ENCODE results near the gene LRRFIP1.

Gene LRRFIP1

GRCh38 chr2:237672731-237673129 is 45.3 kb downstream of the LRRFIP1 start:
- no peak overlapping the region for H2BK12ac ChIP-seq (ENCODE audit: low read length)
- H3K27me3 ChIP-seq (ENCODE audit: control insufficient read depth in 3 of 3, insufficient read depth in 3 of 3, low read depth in 1 of 3, low read length in 3 of 3) = no peaks in the 10 kb centered on the region
- no CpG with 5 or more reads among the region's 8 CpGs for WGBS, 2 donors (ENCODE audit: extremely low coverage in 2 of 2, insufficient read length in 2 of 2, insufficient replicate concordance in 1 of 2)
- H2BK5ac ChIP-seq (ENCODE audit: low read length) = no peak overlapping the region
- DNase-seq (ENCODE audit: low spot score) = no peak
- H4K8ac ChIP-seq (ENCODE audit: low read depth, low read length) = no peak overlapping the region
- H3K4me3 ChIP-seq (ENCODE audit: low read length in 2 of 2) = no peak overlapping the region
- no peak overlapping the region for H2AK5ac ChIP-seq (ENCODE audit: low read depth, low read length)
- no peak overlapping the region for H3K27ac ChIP-seq (replicated peaks; ENCODE audit: low read length)
- no peak overlapping the region for H3K23ac ChIP-seq (ENCODE audit: low read depth, low read length, poor library complexity)
- peaks cover 2% of the 10 kb centered on the region for H3K79me1 ChIP-seq (ENCODE audit: low read depth, low read length)
- no peaks in the 10 kb centered on the region for H3K9me3 ChIP-seq (replicated peaks in 1 of 2; ENCODE audit: control insufficient read depth in 2 of 2, insufficient read depth in 1 of 2, low read depth in 1 of 2, low read length in 2 of 2)
- H2BK120ac ChIP-seq (ENCODE audit: low read depth, low read length) = no peak overlapping the region
- no peak overlapping the region for H3K9ac ChIP-seq (ENCODE audit: low read depth, low read length, poor library complexity)
- peaks cover 0 to 5% of the 10 kb centered on the region in 2 donors for H3K36me3 ChIP-seq (replicated peaks in 1 of 2; ENCODE audit: control insufficient read depth in 2 of 2, insufficient read depth in 2 of 2, low read length in 2 of 2)
- no peak overlapping the region for H3K4ac ChIP-seq (ENCODE audit: low read length)
- no peak overlapping the region for H4K91ac ChIP-seq (ENCODE audit: low read depth, low read length, poor library complexity)
- no peak overlapping the region for H2AFZ ChIP-seq (ENCODE audit: low read length)
- no peak overlapping the region for H3K14ac ChIP-seq (ENCODE audit: low read length)
- H3K18ac ChIP-seq (ENCODE audit: low read length) = no peak overlapping the region
- no peak overlapping the region for H3K4me2 ChIP-seq (ENCODE audit: insufficient read depth, low read length, poor library complexity, severe bottlenecking)
- H3K4me1 ChIP-seq (ENCODE audit: control insufficient read depth in 2 of 2, insufficient read depth in 1 of 2, low read depth in 1 of 2, low read length in 2 of 2) = peaks cover 18 to 43% of the 10 kb centered on the region in 2 donors
- no peak overlapping the region for H2BK15ac ChIP-seq (ENCODE audit: low read length)

DNA sequence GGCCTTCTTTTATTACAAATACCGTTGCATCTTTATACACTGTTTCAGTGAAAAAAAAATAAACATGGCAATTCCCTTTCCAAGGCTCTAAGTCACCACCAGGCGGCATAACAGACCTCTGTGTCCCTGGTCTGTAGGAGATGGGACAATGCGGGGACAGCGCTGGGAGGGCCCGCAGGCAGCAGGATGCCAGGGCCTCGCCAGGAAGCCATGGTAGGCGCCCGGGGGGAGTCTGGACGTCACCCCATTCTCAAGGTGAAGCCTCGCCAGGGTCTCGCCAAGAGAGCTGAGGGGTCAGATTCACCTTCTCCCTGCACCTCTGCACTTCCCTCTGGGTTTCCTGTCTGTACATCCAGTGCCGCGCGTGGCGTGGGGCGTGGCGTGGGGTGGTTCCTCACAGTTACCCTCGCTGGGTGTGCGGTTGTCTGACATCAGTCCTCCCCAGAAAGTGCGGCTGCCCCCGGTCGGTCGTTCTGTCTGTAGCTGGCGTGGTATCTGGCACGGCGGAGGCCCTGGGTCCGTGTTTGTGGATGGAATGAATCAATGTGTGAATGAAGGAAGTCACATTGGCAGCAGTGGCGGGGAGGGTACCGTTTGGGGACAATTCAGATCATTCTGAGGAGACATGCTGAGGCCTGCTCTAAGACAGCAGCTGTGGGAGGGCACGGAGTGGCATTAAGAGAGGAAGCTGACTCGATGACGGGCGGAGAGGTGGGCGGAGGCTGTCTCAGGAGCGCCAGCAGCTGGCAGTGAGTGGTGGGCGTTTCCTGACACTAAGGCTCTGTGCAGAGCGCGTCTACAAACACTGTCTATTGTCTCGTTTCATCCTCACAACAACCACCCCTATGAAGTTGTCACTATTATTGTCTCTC is 46.0 kb downstream of the LRRFIP1 start:
- peaks cover 17 to 43% of the 10 kb centered on the region in 2 donors for H3K4me1 ChIP-seq (ENCODE audit: control insufficient read depth in 2 of 2, insufficient read depth in 1 of 2, low read depth in 1 of 2, low read length in 2 of 2)
- H3K14ac ChIP-seq (ENCODE audit: low read length) = no peak overlapping the region
- WGBS, 2 donors (ENCODE audit: extremely low coverage in 2 of 2, insufficient read length in 2 of 2, insufficient replicate concordance in 1 of 2) = no CpG with 5 or more reads among the region's 39 CpGs
- H3K4ac ChIP-seq (ENCODE audit: low read length) = no peak overlapping the region
- H2AFZ ChIP-seq (ENCODE audit: low read length) = no peak overlapping the region
- no peaks in the 10 kb centered on the region for H3K9me3 ChIP-seq (replicated peaks in 1 of 2; ENCODE audit: control insufficient read depth in 2 of 2, insufficient read depth in 1 of 2, low read depth in 1 of 2, low read length in 2 of 2)
- H4K91ac ChIP-seq (ENCODE audit: low read depth, low read length, poor library complexity) = no peak overlapping the region
- DNase-seq (ENCODE audit: low spot score) = no peak
- peak overlapping the region; percentile 73 for H3K9ac ChIP-seq (ENCODE audit: low read depth, low read length, poor library complexity)
- H3K79me1 ChIP-seq (ENCODE audit: low read depth, low read length) = peaks cover 2% of the 10 kb centered on the region
- no peak overlapping the region for H2AK5ac ChIP-seq (ENCODE audit: low read depth, low read length)
- H3K27ac ChIP-seq (replicated peaks; ENCODE audit: low read length) = no peak overlapping the region
- H2BK15ac ChIP-seq (ENCODE audit: low read length) = no peak overlapping the region
- H3K4me2 ChIP-seq (ENCODE audit: insufficient read depth, low read length, poor library complexity, severe bottlenecking) = peak overlapping the region; percentile 34
- H3K18ac ChIP-seq (ENCODE audit: low read length) = peak overlapping the region; percentile 57
- no peak overlapping the region for H2BK120ac ChIP-seq (ENCODE audit: low read depth, low read length)
- no peaks in the 10 kb centered on the region for H3K27me3 ChIP-seq (ENCODE audit: control insufficient read depth in 3 of 3, insufficient read depth in 3 of 3, low read depth in 1 of 3, low read length in 3 of 3)
- no peak overlapping the region for H4K8ac ChIP-seq (ENCODE audit: low read depth, low read length)
- no peak overlapping the region for H2BK5ac ChIP-seq (ENCODE audit: low read length)
- H2BK12ac ChIP-seq (ENCODE audit: low read length) = no peak overlapping the region
- peaks cover 0 to 5% of the 10 kb centered on the region in 2 donors for H3K36me3 ChIP-seq (replicated peaks in 1 of 2; ENCODE audit: control insufficient read depth in 2 of 2, insufficient read depth in 2 of 2, low read length in 2 of 2)
- H3K23ac ChIP-seq (ENCODE audit: low read depth, low read length, poor library complexity) = no peak overlapping the region
- no peak overlapping the region for H3K4me3 ChIP-seq (ENCODE audit: low read length in 2 of 2)

DNA sequence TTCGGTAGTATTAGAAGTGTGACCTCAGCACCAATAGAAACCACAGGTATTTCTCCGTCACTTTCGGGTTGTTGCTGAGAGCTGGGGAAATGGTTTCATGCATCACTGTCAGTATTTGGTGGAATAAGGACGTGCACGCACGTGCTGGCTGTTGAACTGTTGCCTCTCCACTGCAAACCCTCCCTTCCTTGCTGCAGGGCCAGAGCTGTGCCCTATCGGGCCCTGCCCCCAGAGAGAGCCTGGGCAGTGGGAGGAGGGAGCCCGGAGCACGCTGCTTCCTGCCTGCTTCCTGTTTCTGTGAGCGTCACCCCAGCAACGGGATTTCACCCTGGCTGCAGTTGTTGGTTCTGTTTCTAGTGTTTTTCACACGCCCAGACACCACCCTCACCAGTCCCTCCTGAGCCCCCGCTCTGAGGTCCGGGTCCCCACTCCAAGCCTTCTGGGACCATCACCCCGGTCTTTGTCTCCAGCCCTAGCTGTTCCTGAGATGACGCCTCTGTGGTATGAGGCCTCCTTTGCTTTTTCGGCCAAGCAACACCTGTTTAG is 47.4 kb downstream of the LRRFIP1 start:
- H3K36me3 ChIP-seq (replicated peaks in 1 of 2; ENCODE audit: control insufficient read depth in 2 of 2, insufficient read depth in 2 of 2, low read length in 2 of 2) = peaks cover 0 to 5% of the 10 kb centered on the region in 2 donors
- H3K4me1 ChIP-seq (ENCODE audit: control insufficient read depth in 2 of 2, insufficient read depth in 1 of 2, low read depth in 1 of 2, low read length in 2 of 2) = peaks cover 15 to 34% of the 10 kb centered on the region in 2 donors
- H2BK5ac ChIP-seq (ENCODE audit: low read length) = no peak overlapping the region
- H3K4ac ChIP-seq (ENCODE audit: low read length) = no peak overlapping the region
- H3K23ac ChIP-seq (ENCODE audit: low read depth, low read length, poor library complexity) = no peak overlapping the region
- H3K4me2 ChIP-seq (ENCODE audit: insufficient read depth, low read length, poor library complexity, severe bottlenecking) = peak overlapping the region; percentile 19
- WGBS, 2 donors (ENCODE audit: extremely low coverage in 2 of 2, insufficient read length in 2 of 2, insufficient replicate concordance in 1 of 2) = no CpG with 5 or more reads among the region's 17 CpGs
- peak overlapping the region in 1 of 2 donors; percentile 36 for H3K4me3 ChIP-seq (ENCODE audit: low read length in 2 of 2)
- H3K9me3 ChIP-seq (replicated peaks in 1 of 2; ENCODE audit: control insufficient read depth in 2 of 2, insufficient read depth in 1 of 2, low read depth in 1 of 2, low read length in 2 of 2) = no peaks in the 10 kb centered on the region
- no peak overlapping the region for H2AK5ac ChIP-seq (ENCODE audit: low read depth, low read length)
- peaks cover 2% of the 10 kb centered on the region for H3K79me1 ChIP-seq (ENCODE audit: low read depth, low read length)
- H2AFZ ChIP-seq (ENCODE audit: low read length) = peak overlapping the region; percentile 81
- no peak overlapping the region for H3K27ac ChIP-seq (replicated peaks; ENCODE audit: low read length)
- H2BK12ac ChIP-seq (ENCODE audit: low read length) = no peak overlapping the region
- H3K9ac ChIP-seq (ENCODE audit: low read depth, low read length, poor library complexity) = no peak overlapping the region
- H2BK120ac ChIP-seq (ENCODE audit: low read depth, low read length) = no peak overlapping the region
- DNase-seq (ENCODE audit: low spot score) = no peak
- H4K91ac ChIP-seq (ENCODE audit: low read depth, low read length, poor library complexity) = no peak overlapping the region
- H3K18ac ChIP-seq (ENCODE audit: low read length) = peak overlapping the region; percentile 86
- no peak overlapping the region for H4K8ac ChIP-seq (ENCODE audit: low read depth, low read length)
- H2BK15ac ChIP-seq (ENCODE audit: low read length) = no peak overlapping the region
- H3K14ac ChIP-seq (ENCODE audit: low read length) = no peak overlapping the region
- no peaks in the 10 kb centered on the region for H3K27me3 ChIP-seq (ENCODE audit: control insufficient read depth in 3 of 3, insufficient read depth in 3 of 3, low read depth in 1 of 3, low read length in 3 of 3)

GRCh38 chr2:237675316-237675715 is 47.9 kb downstream of the LRRFIP1 start:
- no CpG with 5 or more reads among the region's 5 CpGs for WGBS, 2 donors (ENCODE audit: extremely low coverage in 2 of 2, insufficient read length in 2 of 2, insufficient replicate concordance in 1 of 2)
- Histone ChIP-seq H3K27me3 (ENCODE audit: control insufficient read depth in 3 of 3, insufficient read depth in 3 of 3, low read depth in 1 of 3, low read length in 3 of 3) (no peaks in the 10 kb centered on the region), H3K4me2 (ENCODE audit: insufficient read depth, low read length, poor library complexity, severe bottlenecking) (no peak overlapping the region), H2AK5ac (ENCODE audit: low read depth, low read length) (no peak overlapping the region), H2BK12ac (ENCODE audit: low read length) (no peak overlapping the region), H3K27ac (replicated peaks; ENCODE audit: low read length) (no peak overlapping the region), H3K4me3 (ENCODE audit: low read length in 2 of 2) (peak overlapping the region in 1 of 2 donors; percentile 36), H4K91ac (ENCODE audit: low read depth, low read length, poor library complexity) (no peak overlapping the region), H2BK15ac (ENCODE audit: low read length) (no peak overlapping the region), H3K14ac (ENCODE audit: low read length) (no peak overlapping the region), H2AFZ (ENCODE audit: low read length) (peak overlapping the region; percentile 81), H3K9me3 (replicated peaks in 1 of 2; ENCODE audit: control insufficient read depth in 2 of 2, insufficient read depth in 1 of 2, low read depth in 1 of 2, low read length in 2 of 2) (no peaks in the 10 kb centered on the region), H2BK120ac (ENCODE audit: low read depth, low read length) (no peak overlapping the region), H4K8ac (ENCODE audit: low read depth, low read length) (no peak overlapping the region), H3K36me3 (replicated peaks in 1 of 2; ENCODE audit: control insufficient read depth in 2 of 2, insufficient read depth in 2 of 2, low read length in 2 of 2) (peaks cover 0 to 4% of the 10 kb centered on the region in 2 donors), H2BK5ac (ENCODE audit: low read length) (no peak overlapping the region), H3K18ac (ENCODE audit: low read length) (no peak overlapping the region), H3K4me1 (ENCODE audit: control insufficient read depth in 2 of 2, insufficient read depth in 1 of 2, low read depth in 1 of 2, low read length in 2 of 2) (peaks cover 15 to 30% of the 10 kb centered on the region in 2 donors), H3K79me1 (ENCODE audit: low read depth, low read length) (peaks cover 2% of the 10 kb centered on the region), H3K4ac (ENCODE audit: low read length) (no peak overlapping the region), H3K9ac (ENCODE audit: low read depth, low read length, poor library complexity) (no peak overlapping the region), H3K23ac (ENCODE audit: low read depth, low read length, poor library complexity) (no peak overlapping the region)
- no peak for DNase-seq (ENCODE audit: low spot score)
